ENCODE results near the gene DRGX.

The DRGX gene
- long read RNA-seq: 0 reads

DNA sequence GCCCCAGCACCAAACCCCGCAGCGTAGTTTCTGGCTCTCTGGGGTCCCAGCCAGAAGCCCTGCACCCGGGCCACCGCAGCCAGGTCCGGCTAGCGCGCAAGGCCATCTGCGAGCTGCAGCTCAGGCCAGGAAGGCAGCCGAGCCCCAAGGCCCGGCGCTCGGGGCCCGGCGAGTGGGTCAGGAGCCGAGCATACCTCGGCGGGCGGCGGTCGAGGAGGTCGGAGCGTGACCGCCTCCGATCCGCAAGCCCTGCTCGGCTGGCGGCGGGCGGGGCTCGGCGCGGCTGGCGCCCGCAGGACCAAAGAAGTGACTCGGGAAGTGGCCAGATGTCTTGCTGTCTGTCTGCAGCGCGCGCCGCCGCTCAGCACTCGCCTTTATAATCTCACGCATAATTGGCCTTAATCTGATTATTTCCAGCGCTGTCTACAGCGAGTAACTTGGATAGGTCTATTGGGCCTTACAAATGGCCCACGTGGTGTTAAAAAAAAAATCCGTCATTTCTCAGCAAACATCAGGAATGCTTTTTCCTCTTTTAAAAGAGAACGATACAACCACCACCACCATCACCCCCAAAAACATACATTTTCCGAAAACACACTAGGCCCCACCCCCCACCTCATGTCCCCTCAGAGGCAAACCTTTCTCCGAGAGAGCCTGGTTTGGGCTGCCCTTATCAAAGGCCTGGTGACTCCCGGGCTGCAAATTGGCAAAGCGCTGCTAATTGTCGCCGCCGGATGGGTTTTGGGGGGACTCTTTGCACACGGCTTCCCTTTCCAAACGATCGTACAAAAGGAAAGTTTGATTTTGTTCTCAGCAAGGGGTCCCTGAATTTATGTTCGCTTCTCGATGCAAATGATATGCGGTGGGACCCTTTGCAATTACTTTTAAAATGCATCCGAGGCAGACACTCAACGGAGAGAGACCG is at the start of gene DRGX:
DRGX (minus strand) TSS at position 349 of the 925 bp plus-strand sequence. CDS start 649 bp downstream, outside the sequence.
- H3K27ac ChIP-seq (replicated peaks): no peak within 1 kb of the TSS
- DNase-seq (ENCODE audit: low read depth in 1 of 2, low spot score in 1 of 2): no peak
- no peak within 1 kb of the TSS for H3K4me3 ChIP-seq (replicated peaks; ENCODE audit: insufficient read depth, low read length)
- no peak for TF ChIP-seq SPI1 (IDR thresholded peaks at IDR 0.05; ENCODE audit: borderline replicate concordance, low read depth)
- TF ChIP-seq, protein P1, sequence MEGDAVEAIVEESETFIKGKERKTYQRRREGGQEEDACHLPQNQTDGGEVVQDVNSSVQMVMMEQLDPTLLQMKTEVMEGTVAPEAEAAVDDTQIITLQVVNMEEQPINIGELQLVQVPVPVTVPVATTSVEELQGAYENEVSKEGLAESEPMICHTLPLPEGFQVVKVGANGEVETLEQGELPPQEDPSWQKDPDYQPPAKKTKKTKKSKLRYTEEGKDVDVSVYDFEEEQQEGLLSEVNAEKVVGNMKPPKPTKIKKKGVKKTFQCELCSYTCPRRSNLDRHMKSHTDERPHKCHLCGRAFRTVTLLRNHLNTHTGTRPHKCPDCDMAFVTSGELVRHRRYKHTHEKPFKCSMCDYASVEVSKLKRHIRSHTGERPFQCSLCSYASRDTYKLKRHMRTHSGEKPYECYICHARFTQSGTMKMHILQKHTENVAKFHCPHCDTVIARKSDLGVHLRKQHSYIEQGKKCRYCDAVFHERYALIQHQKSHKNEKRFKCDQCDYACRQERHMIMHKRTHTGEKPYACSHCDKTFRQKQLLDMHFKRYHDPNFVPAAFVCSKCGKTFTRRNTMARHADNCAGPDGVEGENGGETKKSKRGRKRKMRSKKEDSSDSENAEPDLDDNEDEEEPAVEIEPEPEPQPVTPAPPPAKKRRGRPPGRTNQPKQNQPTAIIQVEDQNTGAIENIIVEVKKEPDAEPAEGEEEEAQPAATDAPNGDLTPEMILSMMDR (IDR thresholded peaks at IDR 0.05; ENCODE audit: insufficient read depth, low read length): no peak
- TF ChIP-seq, protein P2, sequence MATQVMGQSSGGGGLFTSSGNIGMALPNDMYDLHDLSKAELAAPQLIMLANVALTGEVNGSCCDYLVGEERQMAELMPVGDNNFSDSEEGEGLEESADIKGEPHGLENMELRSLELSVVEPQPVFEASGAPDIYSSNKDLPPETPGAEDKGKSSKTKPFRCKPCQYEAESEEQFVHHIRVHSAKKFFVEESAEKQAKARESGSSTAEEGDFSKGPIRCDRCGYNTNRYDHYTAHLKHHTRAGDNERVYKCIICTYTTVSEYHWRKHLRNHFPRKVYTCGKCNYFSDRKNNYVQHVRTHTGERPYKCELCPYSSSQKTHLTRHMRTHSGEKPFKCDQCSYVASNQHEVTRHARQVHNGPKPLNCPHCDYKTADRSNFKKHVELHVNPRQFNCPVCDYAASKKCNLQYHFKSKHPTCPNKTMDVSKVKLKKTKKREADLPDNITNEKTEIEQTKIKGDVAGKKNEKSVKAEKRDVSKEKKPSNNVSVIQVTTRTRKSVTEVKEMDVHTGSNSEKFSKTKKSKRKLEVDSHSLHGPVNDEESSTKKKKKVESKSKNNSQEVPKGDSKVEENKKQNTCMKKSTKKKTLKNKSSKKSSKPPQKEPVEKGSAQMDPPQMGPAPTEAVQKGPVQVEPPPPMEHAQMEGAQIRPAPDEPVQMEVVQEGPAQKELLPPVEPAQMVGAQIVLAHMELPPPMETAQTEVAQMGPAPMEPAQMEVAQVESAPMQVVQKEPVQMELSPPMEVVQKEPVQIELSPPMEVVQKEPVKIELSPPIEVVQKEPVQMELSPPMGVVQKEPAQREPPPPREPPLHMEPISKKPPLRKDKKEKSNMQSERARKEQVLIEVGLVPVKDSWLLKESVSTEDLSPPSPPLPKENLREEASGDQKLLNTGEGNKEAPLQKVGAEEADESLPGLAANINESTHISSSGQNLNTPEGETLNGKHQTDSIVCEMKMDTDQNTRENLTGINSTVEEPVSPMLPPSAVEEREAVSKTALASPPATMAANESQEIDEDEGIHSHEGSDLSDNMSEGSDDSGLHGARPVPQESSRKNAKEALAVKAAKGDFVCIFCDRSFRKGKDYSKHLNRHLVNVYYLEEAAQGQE (IDR thresholded peaks at IDR 0.05; ENCODE audit: insufficient replicate concordance, low read depth): no peak
- no peak for TF ChIP-seq POLR2AphosphoS5 (IDR thresholded peaks at IDR 0.05; ENCODE audit: low read depth)
- no peak for TF ChIP-seq GABPA (IDR thresholded peaks at IDR 0.05; ENCODE audit: low read depth)
- H3K27me3 ChIP-seq (ENCODE audit: insufficient read depth, poor library complexity, severe bottlenecking): peaks cover 64% of the 10 kb centered on the region

DNA sequence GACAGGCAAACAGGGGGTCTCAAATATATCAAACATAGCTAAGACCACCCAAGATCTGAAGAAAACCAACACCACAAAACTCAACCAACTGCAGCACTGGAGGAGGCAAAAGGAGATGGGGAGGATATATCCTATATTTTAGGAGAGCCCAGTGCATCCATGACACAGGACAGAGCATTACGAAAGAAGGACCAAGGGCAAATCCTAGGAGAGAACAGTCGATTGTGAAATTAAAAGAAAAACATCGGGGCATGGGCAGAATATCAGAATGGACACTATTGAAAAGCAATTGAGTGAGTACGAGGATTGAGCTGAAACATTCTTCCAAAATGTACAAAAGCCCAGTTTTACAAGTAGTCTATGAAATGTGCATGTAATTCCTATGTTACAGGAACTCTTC is 48.5 kb upstream of the DRGX start:
- TF ChIP-seq SPI1 (IDR thresholded peaks at IDR 0.05; ENCODE audit: borderline replicate concordance, low read depth): no peak
- TF ChIP-seq POLR2AphosphoS5 (IDR thresholded peaks at IDR 0.05; ENCODE audit: low read depth): no peak
- no peak for TF ChIP-seq GABPA (IDR thresholded peaks at IDR 0.05; ENCODE audit: low read depth)
- TF ChIP-seq, protein P1 (IDR thresholded peaks at IDR 0.05; ENCODE audit: insufficient read depth, low read length): no peak
- TF ChIP-seq, protein P2 (IDR thresholded peaks at IDR 0.05; ENCODE audit: insufficient replicate concordance, low read depth): no peak
- H3K4me3 ChIP-seq (replicated peaks; ENCODE audit: insufficient read depth, low read length): no peak overlapping the region
- peaks cover 3% of the 10 kb centered on the region for H3K27me3 ChIP-seq (ENCODE audit: insufficient read depth, poor library complexity, severe bottlenecking)
- DNase-seq (ENCODE audit: low read depth in 1 of 2, low spot score in 1 of 2): no peak
- H3K27ac ChIP-seq (replicated peaks): no peak overlapping the region

DNA sequence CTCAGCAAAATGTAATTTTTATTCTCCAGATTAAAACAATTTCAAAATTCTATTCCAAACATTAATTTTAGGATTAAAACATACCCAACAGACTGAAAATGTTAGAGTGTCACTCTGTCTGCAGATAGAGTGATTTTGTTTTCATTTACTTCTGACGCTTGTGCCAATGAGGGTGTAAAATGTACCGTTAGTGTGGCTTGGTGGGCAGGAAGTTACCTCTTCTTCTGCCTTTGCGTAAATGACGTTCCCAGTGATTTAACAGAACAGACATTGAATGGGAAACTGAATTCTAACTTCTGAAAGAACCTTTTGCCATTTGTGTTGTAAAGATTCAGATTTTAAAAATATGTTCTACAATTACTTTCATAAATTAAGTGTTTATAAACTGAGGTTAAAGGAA is 47.0 kb upstream of the DRGX start:
- Histone ChIP-seq H3K4me3 (replicated peaks; ENCODE audit: insufficient read depth, low read length) (no peak overlapping the region), H3K27ac (replicated peaks) (no peak overlapping the region), H3K27me3 (ENCODE audit: insufficient read depth, poor library complexity, severe bottlenecking) (peaks cover 3% of the 10 kb centered on the region)
- TF ChIP-seq SPI1 (IDR thresholded peaks at IDR 0.05; ENCODE audit: borderline replicate concordance, low read depth): no peak
- no peak for TF ChIP-seq POLR2AphosphoS5 (IDR thresholded peaks at IDR 0.05; ENCODE audit: low read depth)
- TF ChIP-seq, protein P1 (IDR thresholded peaks at IDR 0.05; ENCODE audit: insufficient read depth, low read length): no peak
- TF ChIP-seq, protein P2 (IDR thresholded peaks at IDR 0.05; ENCODE audit: insufficient replicate concordance, low read depth): no peak
- no peak for TF ChIP-seq GABPA (IDR thresholded peaks at IDR 0.05; ENCODE audit: low read depth)
- DNase-seq (ENCODE audit: low read depth in 1 of 2, low spot score in 1 of 2): no peak
